GM23248 (cell line): ENCODE data around the gene SLC10A2. TPM values are rescaled to one million over a fixed set of nuclear protein-coding genes. Genes with fewer than 3 reads are reported as not detected.
"Not testable (repeated sequence)": the region's sequence is repeated elsewhere in the genome, so short reads cannot be mapped to it uniquely, and the experiment has no call there.

Experiments
- DNase-seq: peaks from one replicate; pipeline ENCODE4 v3.0.0-alpha.2; 2015
- H2AFZ ChIP-seq: fragments of 200-600 bp; sonication (generic); 2 replicates; pipeline ENCODE4 v1.6.1; 2016; ENCODE audit warnings: antibody characterized with exemption
- H3F3A ChIP-seq: fragments of 200-600 bp; sonication (generic); 2 replicates; pipeline ENCODE4 v1.6.1; 2016; ENCODE audit warnings: mild to moderate bottlenecking, antibody characterized with exemption, mixed run types; ENCODE audit not compliant: insufficient read depth
- H3K27ac ChIP-seq: fragments of 200-600 bp; sonication (generic); 2 replicates; pipeline ENCODE4 v1.5.1; 2016; ENCODE audit warnings: mild to moderate bottlenecking
- H3K27me3 ChIP-seq: fragments of 200-600 bp; sonication (generic); replicated peaks from 2 replicates; pipeline ENCODE4 v1.6.1; 2016; ENCODE audit warnings: mild to moderate bottlenecking; ENCODE audit not compliant: insufficient read depth
- H3K36me3 ChIP-seq: fragments of 200-600 bp; sonication (generic); 2 replicates; pipeline ENCODE4 v1.6.1; 2016; ENCODE audit warnings: low read depth, mild to moderate bottlenecking
- H3K4me1 ChIP-seq: fragments of 200-600 bp; sonication (generic); 2 replicates; pipeline ENCODE4 v1.6.1; 2016; ENCODE audit warnings: mild to moderate bottlenecking; ENCODE audit not compliant: insufficient read depth
- H3K4me2 ChIP-seq: fragments of 200-600 bp; sonication (generic); one replicate; pipeline ENCODE4 v1.6.1; 2016; ENCODE audit warnings: mild to moderate bottlenecking; ENCODE audit not compliant: unreplicated experiment
- H3K4me3 ChIP-seq: fragments of 200-600 bp; sonication (generic); 2 replicates; pipeline ENCODE4 v1.5.1; 2016; ENCODE audit warnings: mild to moderate bottlenecking
- H3K79me2 ChIP-seq: fragments of 200-600 bp; sonication (generic); 2 replicates; pipeline ENCODE4 v1.6.1; 2016; ENCODE audit warnings: mild to moderate bottlenecking; ENCODE audit not compliant: insufficient read depth
- H3K9ac ChIP-seq: fragments of 200-600 bp; sonication (generic); 2 replicates; pipeline ENCODE4 v1.6.1; 2016; ENCODE audit warnings: mild to moderate bottlenecking
- H3K9me2 ChIP-seq: fragments of 200-600 bp; sonication (generic); 2 replicates; pipeline ENCODE4 v1.6.1; 2016; ENCODE audit warnings: mixed run types, mild to moderate bottlenecking, moderate library complexity; ENCODE audit not compliant: insufficient read depth
- H3K9me3 ChIP-seq: fragments of 200-600 bp; sonication (generic); one replicate; pipeline ENCODE4 v1.6.1; 2017; ENCODE audit warnings: low read depth
- H4K20me1 ChIP-seq: fragments of 200-600 bp; sonication (generic); 2 replicates; pipeline ENCODE4 v1.6.0; 2016; ENCODE audit not compliant: insufficient read depth
- EZH2 ChIP-seq: fragments of 200-600 bp; sonication (generic); IDR thresholded peaks from 2 replicates; pipeline ENCODE4 v1.6.1; 2018; ENCODE audit warnings: antibody characterized with exemption, mild to moderate bottlenecking; ENCODE audit not compliant: insufficient read depth, poor library complexity, severe bottlenecking
- EZH2phosphoT487 ChIP-seq: fragments of 200-600 bp; sonication (generic); IDR thresholded peaks from 2 replicates; pipeline ENCODE4 v1.6.1; 2018; ENCODE audit warnings: antibody characterized with exemption, moderate library complexity, mild to moderate bottlenecking, low read depth; ENCODE audit not compliant: insufficient read depth
- WGBS, 2 experiments: methylation state at CpG; one replicate each; pipeline ENCODE4 v1.1.6; 2015 to 2017; ENCODE audit warnings: low lambda C conversion rate in 2 of 2, low coverage in 1 of 2; ENCODE audit errors: missing lambda C conversion rate in 2 of 2; 5-methylcytosine and 5-hydroxymethylcytosine counted together
- in situ Hi-C: fragments of 300-500 bp; cut with MboI; formaldehyde crosslinking; loops from 2 replicates; pipeline ENCODE4 v1.15.0; 2020
- polyA plus RNA-seq: library from polyadenylated mRNA; unstranded; fragments of >200 nt; fragmentation: Nextera tagmentation; extraction: Ambion mirVana; gene quantifications from 2 replicates; pipeline ENCODE4 v1.2.1, GENCODE V29; 2016
- total RNA-seq: library from RNA; depleted of rRNA; stranded (reverse); fragments of >200 nt; shearing (Covaris generic); gene quantifications from 2 replicates; pipeline ENCODE4 v1.2.3, GENCODE V29; 2014

The SLC10A2 gene
- total and polyA plus RNA-seq, 2 experiments from 2014 or later: not detected

GRCh38 chr13:103098535-103098934 lies 32.3 kb upstream of the SLC10A2 start:
- Histone ChIP-seq H3K9me2 (no peaks in the 10 kb centered on the region), H3K9me3 (no peaks in the 10 kb centered on the region), H3K36me3 (no peaks in the 10 kb centered on the region), H2AFZ (no peak overlapping the region), H3K9ac (no peak overlapping the region), H3K27ac (no peak overlapping the region), H3K4me2 (no peak overlapping the region), H3F3A (no peaks in the 10 kb centered on the region), H3K4me3 (no peak overlapping the region), H3K4me1 (no peaks in the 10 kb centered on the region), H3K79me2 (no peaks in the 10 kb centered on the region), H3K27me3 (no peaks in the 10 kb centered on the region), H4K20me1 (no peaks in the 10 kb centered on the region)
- no peak for TF ChIP-seq EZH2phosphoT487
- TF ChIP-seq EZH2: no peak
- 22 to 33% methylated on average over 3 of the region's 3 CpGs for WGBS, 2 experiments
- DNase-seq: no peak
- in situ Hi-C loops: no loop called here

DNA sequence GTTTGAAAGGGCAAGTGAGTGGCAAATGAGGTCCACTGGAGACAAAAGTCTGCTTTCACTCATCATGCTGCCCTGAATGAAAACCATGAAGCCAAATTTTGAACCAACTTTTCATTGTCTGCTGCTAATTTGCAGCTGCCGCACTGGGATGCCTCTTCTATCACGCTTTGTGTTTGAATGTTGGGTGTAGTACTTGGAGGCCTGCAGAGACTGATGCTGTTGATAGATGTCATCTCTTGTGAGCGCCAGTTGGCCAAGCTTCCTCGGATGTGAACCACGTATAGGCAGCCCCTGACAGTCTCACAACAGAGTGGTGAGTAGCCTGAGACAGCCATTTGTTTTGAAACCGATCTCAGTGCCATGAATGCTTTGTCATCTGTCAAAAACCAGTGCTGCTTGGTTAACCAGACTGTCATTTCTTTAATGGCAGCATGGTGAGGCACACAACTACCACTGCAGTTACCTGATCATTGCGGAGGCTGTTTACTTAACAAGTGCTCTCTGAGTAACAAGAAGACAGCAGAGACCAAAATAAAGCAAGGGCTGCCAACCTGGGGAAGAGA lies 31.2 kb upstream of the SLC10A2 start:
- no peak for TF ChIP-seq EZH2
- no peak for TF ChIP-seq EZH2phosphoT487
- DNase-seq: no peak
- no peaks in the 10 kb centered on the region for H3F3A ChIP-seq
- no peak overlapping the region for H3K9ac ChIP-seq
- no peaks in the 10 kb centered on the region for H3K36me3 ChIP-seq
- no peaks in the 10 kb centered on the region for H3K27me3 ChIP-seq
- no peaks in the 10 kb centered on the region for H4K20me1 ChIP-seq
- no peak overlapping the region for H3K4me3 ChIP-seq
- 28 to 35% methylated on average over 7 of the region's 7 CpGs for WGBS, 2 experiments
- H3K79me2 ChIP-seq: no peaks in the 10 kb centered on the region
- no peaks in the 10 kb centered on the region for H3K9me2 ChIP-seq
- no peaks in the 10 kb centered on the region for H3K9me3 ChIP-seq
- H2AFZ ChIP-seq: no peak overlapping the region
- no peak overlapping the region for H3K27ac ChIP-seq
- in situ Hi-C loops: no loop called here
- no peak overlapping the region for H3K4me2 ChIP-seq
- no peaks in the 10 kb centered on the region for H3K4me1 ChIP-seq

DNA sequence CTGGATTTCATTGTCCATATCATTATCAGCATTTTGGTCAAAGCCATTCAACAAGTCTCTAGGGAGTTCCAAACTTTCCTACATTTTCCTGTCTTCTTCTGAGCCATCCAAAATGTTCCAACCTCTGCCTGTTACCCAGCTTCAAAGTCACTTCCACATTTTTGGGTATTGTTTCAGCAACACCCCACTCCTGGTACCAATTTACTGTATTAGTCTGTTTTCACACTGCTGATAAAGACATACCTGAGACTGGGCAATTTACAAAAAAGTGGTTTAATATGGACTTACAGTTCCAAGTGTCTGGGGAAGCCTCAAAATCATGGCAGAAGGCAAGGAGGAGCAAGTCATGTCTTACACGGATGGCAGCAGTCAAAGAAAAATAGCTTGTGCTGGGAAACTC lies 27.4 kb upstream of the SLC10A2 start:
- H4K20me1 ChIP-seq, H3K9me3 ChIP-seq, H3K36me3 ChIP-seq, H3K4me3 ChIP-seq, H3K27ac ChIP-seq, H3F3A ChIP-seq, in situ Hi-C loops, H2AFZ ChIP-seq, DNase-seq, H3K4me2 ChIP-seq, H3K27me3 ChIP-seq, H3K4me1 ChIP-seq, H3K79me2 ChIP-seq, H3K9me2 ChIP-seq, H3K9ac ChIP-seq: not testable (repeated sequence)
- 24 to 46% methylated on average over 1 of the region's 1 CpG for WGBS, 2 experiments

GRCh38 chr13:103087275-103087674 lies 21.1 kb upstream of the SLC10A2 start:
- WGBS, 2 experiments: 2 to 4% methylated on average over 3 of the region's 3 CpGs
- no peaks in the 10 kb centered on the region for H4K20me1 ChIP-seq
- no peaks in the 10 kb centered on the region for H3F3A ChIP-seq
- no peak overlapping the region for H3K27ac ChIP-seq
- no peaks in the 10 kb centered on the region for H3K9me2 ChIP-seq
- H3K27me3 ChIP-seq: no peaks in the 10 kb centered on the region
- no peaks in the 10 kb centered on the region for H3K36me3 ChIP-seq
- DNase-seq: no peak
- in situ Hi-C loops: no loop called here
- no peak overlapping the region for H2AFZ ChIP-seq
- TF ChIP-seq EZH2: no peak
- TF ChIP-seq EZH2phosphoT487: no peak
- no peak overlapping the region for H3K9ac ChIP-seq
- no peaks in the 10 kb centered on the region for H3K4me1 ChIP-seq
- H3K79me2 ChIP-seq: no peaks in the 10 kb centered on the region
- no peaks in the 10 kb centered on the region for H3K9me3 ChIP-seq
- H3K4me2 ChIP-seq: no peak overlapping the region
- H3K4me3 ChIP-seq: no peak overlapping the region

GRCh38 chr13:103081435-103081834 lies 15.2 kb upstream of the SLC10A2 start:
- no peak for TF ChIP-seq EZH2phosphoT487
- no peak for TF ChIP-seq EZH2
- no peaks in the 10 kb centered on the region for H3K36me3 ChIP-seq
- H3F3A ChIP-seq: no peaks in the 10 kb centered on the region
- no peaks in the 10 kb centered on the region for H3K9me3 ChIP-seq
- H3K4me3 ChIP-seq: no peak overlapping the region
- 29 to 31% methylated on average over 2 of the region's 2 CpGs for WGBS, 2 experiments
- no peaks in the 10 kb centered on the region for H3K9me2 ChIP-seq
- no peaks in the 10 kb centered on the region for H4K20me1 ChIP-seq
- H2AFZ ChIP-seq: no peak overlapping the region
- H3K79me2 ChIP-seq: no peaks in the 10 kb centered on the region
- no peak overlapping the region for H3K4me2 ChIP-seq
- no peaks in the 10 kb centered on the region for H3K27me3 ChIP-seq
- DNase-seq: no peak
- in situ Hi-C loops: no loop called here
- H3K9ac ChIP-seq: no peak overlapping the region
- no peak overlapping the region for H3K27ac ChIP-seq
- no peaks in the 10 kb centered on the region for H3K4me1 ChIP-seq
